B cell (primary cell): ENCODE measurements around the gene MDP1. TPM values are rescaled to one million over a fixed set of nuclear protein-coding genes. Genes with fewer than 3 reads are reported as not detected.

Experiments
- ATAC-seq: fragments of 200-7000 bp; cut with Tn5 transposase; one replicate; pipeline ENCODE4 v1.10.0; 2021; ENCODE audit warnings: low read depth, mild to moderate bottlenecking, moderate number of reproducible peaks, moderate library complexity
- CTCF ChIA-PET: fragments of 350-600 bp; sonication (Branson Sonifier 250); formaldehyde crosslinking; loops from one replicate; lab custom pipeline; 2021; ENCODE audit warnings: antibody characterized with exemption, inconsistent platforms; lab: Charles Lee
- POLR2A ChIA-PET: fragments of 350-600 bp; sonication (Branson Sonifier 250); formaldehyde crosslinking; loops from one replicate; lab custom pipeline; 2021; ENCODE audit warnings: antibody characterized with exemption; lab: Charles Lee
- DNase-seq: peaks from one replicate; pipeline ENCODE4 v3.0.0; 2013
- H2AFZ ChIP-seq: 2 replicates; pipeline ENCODE4 v1.6.1; 2012; ENCODE audit warnings: mild to moderate bottlenecking, low read depth, low read length; ENCODE audit not compliant: insufficient read depth, poor library complexity, severe bottlenecking
- H3K27ac ChIP-seq, 2 donors: 1 replicate in 1 of 2; 2 replicates in 1 of 2; pipeline ENCODE4 v1.5.1; 2012 to 2013; ENCODE audit warnings: low read length in 2 of 2, mild to moderate bottlenecking in 2 of 2, moderate library complexity in 1 of 2
- H3K27me3 ChIP-seq, 4 experiments: fragments of 200-600 bp in 1 of 4; sonication (generic) in 1 of 4; replicated peaks in 1 of 4; 1 replicate in 2 of 4; 2 replicates in 2 of 4; pipeline versions ENCODE4 v1.6.1 to v1.7.0; 2013 to 2016; ENCODE audit warnings: low read length in 3 of 4, mild to moderate bottlenecking in 2 of 4, mixed read lengths in 1 of 4, moderate library complexity in 1 of 4; ENCODE audit not compliant: insufficient read depth in 4 of 4, control insufficient read depth in 3 of 4; ENCODE audit errors: control extremely low read depth in 1 of 4
- H3K36me3 ChIP-seq, 2 experiments: replicated peaks in 1 of 2; 1 replicate in 1 of 2; 2 replicates in 1 of 2; pipeline versions ENCODE4 v1.6.1 to v1.7.1; 2013; ENCODE audit warnings: low read length in 1 of 2; ENCODE audit not compliant: insufficient read depth in 2 of 2, control insufficient read depth in 1 of 2; ENCODE audit errors: control extremely low read depth in 1 of 2, extremely low read depth in 1 of 2
- H3K4me1 ChIP-seq, 2 donors: fragments of 200-600 bp in 1 of 2; sonication (generic) in 1 of 2; 1 replicate in 1 of 2; 2 replicates in 1 of 2; pipeline versions ENCODE4 v1.5.1 to v1.6.1; 2013 to 2017; ENCODE audit warnings: low read length in 2 of 2; ENCODE audit not compliant: control insufficient read depth in 2 of 2, insufficient read depth in 2 of 2
- H3K4me2 ChIP-seq: replicated peaks from 2 replicates; pipeline ENCODE3; 2012; ENCODE audit warnings: mild to moderate bottlenecking, low read depth, low read length; ENCODE audit not compliant: poor library complexity, severe bottlenecking
- H3K4me3 ChIP-seq, 5 experiments: fragments of 200-600 bp in 1 of 5; sonication (generic) in 1 of 5; 1 replicate in 3 of 5; 2 replicates in 2 of 5; pipeline versions ENCODE4 v1.5.1 to v1.7.0; 2011 to 2016; ENCODE audit warnings: low read length in 4 of 5, mild to moderate bottlenecking in 4 of 5, low read depth in 2 of 5, control low read depth in 1 of 5, moderate library complexity in 1 of 5; ENCODE audit not compliant: insufficient read depth in 1 of 5; ENCODE audit errors: control extremely low read depth in 1 of 5, extremely low read depth in 1 of 5
- H3K79me2 ChIP-seq: fragments of 200-600 bp; sonication (generic); one replicate; pipeline ENCODE4 v1.6.0; 2016; ENCODE audit warnings: low read length; ENCODE audit not compliant: control insufficient read depth, insufficient read depth
- H3K9ac ChIP-seq: fragments of 200-600 bp; sonication (generic); 2 replicates; pipeline ENCODE4 v1.6.1; 2017; ENCODE audit warnings: mild to moderate bottlenecking, low read length, moderate library complexity
- H3K9me3 ChIP-seq, 3 donors: one replicate each; pipeline versions ENCODE4 v1.6.1 to v1.7.1; 2013; ENCODE audit warnings: low read length in 2 of 3; ENCODE audit not compliant: control insufficient read depth in 2 of 3, insufficient read depth in 1 of 3; ENCODE audit errors: control extremely low read depth in 1 of 3
- H4K20me1 ChIP-seq: 2 replicates; pipeline ENCODE4 v1.6.0; 2012; ENCODE audit warnings: mild to moderate bottlenecking, low read length; ENCODE audit not compliant: insufficient read depth, control insufficient read depth, poor library complexity, severe bottlenecking
- H3K27ac Mint-ChIP-seq: one replicate; pipeline ENCODE4 v1.8.0; 2021; ENCODE audit warnings: mixed read lengths
- H3K27me3 Mint-ChIP-seq: one replicate; pipeline ENCODE4 v1.8.0; 2021; ENCODE audit warnings: mixed read lengths
- H3K4me1 Mint-ChIP-seq: one replicate; pipeline ENCODE4 v1.8.0; 2021; ENCODE audit warnings: mixed read lengths
- H3K4me3 Mint-ChIP-seq: one replicate; pipeline ENCODE4 v1.8.0; 2021; ENCODE audit warnings: mixed read lengths
- H3K9me3 Mint-ChIP-seq: one replicate; pipeline ENCODE4 v1.8.0; 2022; ENCODE audit warnings: mixed read lengths; ENCODE audit not compliant: insufficient read depth
- CTCF ChIP-seq: fragments of 200-600 bp; IDR thresholded peaks from one replicate; pipeline ENCODE4 v1.8.0; 2022; ENCODE audit warnings: antibody characterized with exemption, mild to moderate bottlenecking
- EZH2 ChIP-seq: IDR thresholded peaks from 2 replicates; pipeline ENCODE4 v1.6.1; 2012; ENCODE audit warnings: borderline replicate concordance, low read depth, mild to moderate bottlenecking, moderate library complexity, low read length; ENCODE audit not compliant: insufficient read depth, poor library complexity, severe bottlenecking
- WGBS: methylation state at CpG from one replicate; pipeline ENCODE4 v1.1.5; 2013; ENCODE audit warnings: missing lambda C conversion rate; ENCODE audit not compliant: insufficient coverage; 5-methylcytosine and 5-hydroxymethylcytosine counted together
- intact Hi-C: fragments of 100-400 bp; cut with micrococcal nuclease; formaldehyde crosslinking; loops from one replicate; pipeline ENCODE4 v1.10.0; 2022
- polyA plus RNA-seq: library from polyadenylated mRNA; depleted of rRNA; stranded (reverse); fragments of >200 nt; gene quantifications from 2 replicates; pipeline ENCODE4 v1.2.3, GENCODE V29; 2012
- total RNA-seq, 2 donors: library from RNA; stranded (reverse); fragments of 120-200 nt in 1 of 2; gene quantifications; 1 replicate in 1 of 2; 2 replicates in 1 of 2; pipeline versions ENCODE4 v1.2.3 to v1.2.4, GENCODE V29; 2013 to 2022

MDP1 gene
- total and polyA plus RNA-seq, 2 donors (not counting 1 experiment from before 2014, with no cell fraction given): 11.3 to 28.1 TPM

GRCh38 chr14:24167469-24168114 lies 48.3 kb downstream of the MDP1 start:
- Histone ChIP-seq H3K4me2 (no peak overlapping the region), H3K9me3 (no peaks in the 10 kb centered on the region), H3K9ac (no peak overlapping the region), H3K4me1 (peaks cover 22 to 36% of the 10 kb centered on the region in 2 donors), H3K27me3 (no peaks in the 10 kb centered on the region), H4K20me1 (peaks cover 42% of the 10 kb centered on the region), H2AFZ (no peak overlapping the region), H3K27ac (peak overlapping the region in 1 of 2 donors; percentile 9), H3K79me2 (peaks cover 21% of the 10 kb centered on the region), H3K4me3 (no peak overlapping the region), H3K36me3 (peaks cover 2 to 58% of the 10 kb centered on the region in 2 experiments)
- WGBS: 92% methylated on average over 3 of the region's 3 CpGs
- no peak for DNase-seq
- intact Hi-C loops: no loop called here
- ChIA-PET POLR2A (no interaction called here), CTCF (interaction anchor here (1.2 kb wide), 1 partner anchor 141 kb away, joined by 5 read pairs; the partner anchor contains the start of gene CIDEB)
- Mint-ChIP-seq H3K4me3 (no peak overlapping the region), H3K9me3 (no peaks in the 10 kb centered on the region), H3K27ac (no peak overlapping the region), H3K4me1 (peaks cover 37% of the 10 kb centered on the region), H3K27me3 (no peaks in the 10 kb centered on the region)
- ATAC-seq: no peak
- no peak for TF ChIP-seq CTCF

- H3K9me3 Mint-ChIP-seq: no peaks in the 10 kb centered on the region
- intact Hi-C loops: no loop called here
- no peaks in the 10 kb centered on the region for H3K9me3 ChIP-seq
- H3K4me3 ChIP-seq: no peak overlapping the region
- DNase-seq (no peak), ATAC-seq (no peak)
- H3K4me2 ChIP-seq: no peak overlapping the region
- H3K9ac ChIP-seq: no peak overlapping the region
- ChIA-PET POLR2A (no interaction called here), CTCF (interaction anchor here (0.8 kb wide), 1 partner anchor 15 kb away, joined by 3 read pairs; no protein-coding TSS in a partner anchor)
- H3K27me3 ChIP-seq: no peaks in the 10 kb centered on the region
- H3K4me1 ChIP-seq: peaks cover 23 to 30% of the 10 kb centered on the region in 2 donors
- WGBS: 100% methylated on average over 4 of the region's 5 CpGs
- no peak overlapping the region for H3K4me3 Mint-ChIP-seq
- H3K27me3 Mint-ChIP-seq: no peaks in the 10 kb centered on the region
- H2AFZ ChIP-seq: no peak overlapping the region
- no peak overlapping the region for H3K27ac ChIP-seq
- no peak overlapping the region for H3K27ac Mint-ChIP-seq
- H3K79me2 ChIP-seq: peaks cover 37% of the 10 kb centered on the region
- peaks cover 2 to 63% of the 10 kb centered on the region in 2 experiments for H3K36me3 ChIP-seq
- peaks cover 53% of the 10 kb centered on the region for H4K20me1 ChIP-seq
- peaks cover 40% of the 10 kb centered on the region for H3K4me1 Mint-ChIP-seq
- no peak for TF ChIP-seq EZH2
- no peak for TF ChIP-seq CTCF
Measured at GRCh38 chr14:24165785-24166184, 50.1 kb downstream of the MDP1 start.
